KOPT-K1 (cell line): Measurements from ENCODE around the gene FBXL17.

ENCODE experiments used
- H3K27ac ChIP-seq: fragments of 200-600 bp; sonication (generic); 2 replicates; pipeline ENCODE4 v1.5.1; 2016; ENCODE audit warnings: antibody characterized with exemption, mild to moderate bottlenecking, low read depth, low read length; ENCODE audit not compliant: poor library complexity, severe bottlenecking
- H3K36me3 ChIP-seq: fragments of 200-600 bp; sonication (generic); 2 replicates; pipeline ENCODE4 v1.5.1; 2017; ENCODE audit warnings: antibody characterized with exemption, mild to moderate bottlenecking, low read length, moderate library complexity; ENCODE audit not compliant: insufficient read depth
- H3K9me3 ChIP-seq: fragments of 200-600 bp; sonication (generic); 2 replicates; pipeline ENCODE4 v1.5.1; 2017; ENCODE audit warnings: antibody characterized with exemption, low read length, mild to moderate bottlenecking; ENCODE audit not compliant: insufficient read depth, poor library complexity, severe bottlenecking

FBXL17 gene

GRCh38 chr5:108259306-108259705 is 122.6 kb downstream of the FBXL17 start:
- Histone ChIP-seq H3K27ac (no peak overlapping the region), H3K36me3 (no peaks in the 10 kb centered on the region), H3K9me3 (no peaks in the 10 kb centered on the region)

- Histone ChIP-seq H3K27ac (no peak overlapping the region), H3K9me3 (no peaks in the 10 kb centered on the region), H3K36me3 (no peaks in the 10 kb centered on the region)
Measured at GRCh38 chr5:108257996-108258395, 123.9 kb downstream of the FBXL17 start.

GRCh38 chr5:108255468-108255867 is 126.4 kb downstream of the FBXL17 start:
- H3K27ac ChIP-seq = no peak overlapping the region
- no peaks in the 10 kb centered on the region for H3K9me3 ChIP-seq

GRCh38 chr5:108251350-108251749 is 130.5 kb downstream of the FBXL17 start:
- Histone ChIP-seq H3K27ac (no peak overlapping the region), H3K9me3 (no peaks in the 10 kb centered on the region), H3K36me3 (no peaks in the 10 kb centered on the region)

More at GRCh38 chr5:108255468-108255867, 126.4 kb downstream of the FBXL17 start:
- H3K36me3 ChIP-seq = no peaks in the 10 kb centered on the region

GRCh38 chr5:108249785-108250426 is 132.0 kb downstream of the FBXL17 start:
- no peaks in the 10 kb centered on the region for H3K36me3 ChIP-seq
- H3K27ac ChIP-seq = no peak overlapping the region
- H3K9me3 ChIP-seq = no peaks in the 10 kb centered on the region

- Histone ChIP-seq H3K9me3 (no peaks in the 10 kb centered on the region), H3K27ac (no peak overlapping the region)
Measured at GRCh38 chr5:108249095-108249784, 132.7 kb downstream of the FBXL17 start.

GRCh38 chr5:108238936-108239887 is 142.7 kb downstream of the FBXL17 start:
- Histone ChIP-seq H3K9me3 (no peaks in the 10 kb centered on the region), H3K27ac (no peak overlapping the region), H3K36me3 (no peaks in the 10 kb centered on the region)

More at GRCh38 chr5:108249095-108249784, 132.7 kb downstream of the FBXL17 start:
- no peaks in the 10 kb centered on the region for H3K36me3 ChIP-seq

GRCh38 chr5:108238461-108238860 is 143.4 kb downstream of the FBXL17 start:
- no peak overlapping the region for H3K27ac ChIP-seq
- no peaks in the 10 kb centered on the region for H3K36me3 ChIP-seq
- H3K9me3 ChIP-seq = no peaks in the 10 kb centered on the region

GRCh38 chr5:108233617-108234155 is 148.2 kb downstream of the FBXL17 start:
- no peak overlapping the region for H3K27ac ChIP-seq
- H3K9me3 ChIP-seq = no peaks in the 10 kb centered on the region
- no peaks in the 10 kb centered on the region for H3K36me3 ChIP-seq

GRCh38 chr5:108232805-108233204 is 149.1 kb downstream of the FBXL17 start:
- H3K36me3 ChIP-seq = no peaks in the 10 kb centered on the region
- H3K27ac ChIP-seq = no peak overlapping the region
- H3K9me3 ChIP-seq = no peaks in the 10 kb centered on the region

GRCh38 chr5:108222011-108222410 is 159.9 kb downstream of the FBXL17 start:
- no peak overlapping the region for H3K27ac ChIP-seq
- no peaks in the 10 kb centered on the region for H3K9me3 ChIP-seq
- H3K36me3 ChIP-seq = no peaks in the 10 kb centered on the region

- Histone ChIP-seq H3K27ac (no peak overlapping the region), H3K36me3 (no peaks in the 10 kb centered on the region), H3K9me3 (no peaks in the 10 kb centered on the region)
Measured at GRCh38 chr5:108220834-108221233, 161.1 kb downstream of the FBXL17 start.

- peaks cover 7% of the 10 kb centered on the region for H3K9me3 ChIP-seq
- H3K27ac ChIP-seq = no peak overlapping the region
- no peaks in the 10 kb centered on the region for H3K36me3 ChIP-seq
Measured at GRCh38 chr5:108216890-108217289, 165.0 kb downstream of the FBXL17 start.

- Histone ChIP-seq H3K27ac (no peak overlapping the region), H3K9me3 (peaks cover 7% of the 10 kb centered on the region)
Measured at GRCh38 chr5:108214857-108215256, 167.0 kb downstream of the FBXL17 start.

More at GRCh38 chr5:108214857-108215256, 167.0 kb downstream of the FBXL17 start:
- H3K36me3 ChIP-seq = no peaks in the 10 kb centered on the region
